ENCODE data around the gene SYNDIG1L. TPM values are rescaled to one million over a fixed set of nuclear protein-coding genes. Genes with fewer than 3 reads are reported as not detected.

Gene SYNDIG1L
- total and polyA plus RNA-seq, 2 of the 4 experiments (the other 2 are of a cell fraction), result not detected

DNA sequence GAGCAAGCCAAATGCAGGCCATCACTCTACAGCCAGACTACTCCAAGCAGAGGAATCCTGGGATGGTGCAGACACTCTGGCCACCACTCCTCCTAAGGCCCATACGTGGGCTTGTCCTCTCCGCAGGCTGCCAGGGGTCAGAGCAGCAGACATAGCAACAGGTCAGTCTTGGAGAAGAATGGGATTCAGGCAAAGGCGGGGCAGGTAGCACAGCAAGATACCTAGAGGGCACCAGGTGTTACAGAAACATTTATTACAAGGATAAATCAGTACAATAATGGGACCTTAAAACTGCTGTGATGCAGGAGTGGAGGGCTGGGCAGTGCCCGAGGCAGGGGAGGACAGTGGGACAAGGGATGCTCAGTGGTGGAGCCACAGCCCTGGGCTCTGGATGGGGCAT lies 20.3 kb downstream of the SYNDIG1L start:
- Histone ChIP-seq H3K23ac (ENCODE audit: low read depth, low read length) (no peak overlapping the region), H4K5ac (ENCODE audit: low read depth, low read length) (no peak overlapping the region), H3K9me1 (ENCODE audit: insufficient read depth, low read length) (no peaks in the 10 kb centered on the region), H3K4me1 (ENCODE audit: control insufficient read depth, insufficient read depth, low read length) (peaks cover 4% of the 10 kb centered on the region), H2BK15ac (ENCODE audit: low read depth, low read length) (no peak overlapping the region), H3K18ac (ENCODE audit: low read depth, low read length) (no peak overlapping the region), H2AK9ac (replicated peaks; ENCODE audit: low read depth, low read length, poor library complexity) (no peak overlapping the region), H3K14ac (replicated peaks; ENCODE audit: low read depth, low read length) (no peak overlapping the region), H3K36me3 (ENCODE audit: control insufficient read depth, insufficient read depth, low read length) (no peaks in the 10 kb centered on the region), H3K9ac (ENCODE audit: low read depth, low read length) (no peak overlapping the region), H3K4me2 (ENCODE audit: low read depth, low read length) (no peak overlapping the region), H2BK5ac (ENCODE audit: low read depth, low read length, poor library complexity, severe bottlenecking) (no peak overlapping the region), H3K56ac (ENCODE audit: extremely low read depth, insufficient read depth, low read length) (no peak overlapping the region), H3K4me3 (ENCODE audit: insufficient read depth, low read depth, low read length) (no peak overlapping the region), H3K4ac (ENCODE audit: low read depth, low read length) (no peak overlapping the region), H3K27me3 (ENCODE audit: control insufficient read depth, insufficient read depth, low read length) (peaks cover 63% of the 10 kb centered on the region), H3K27ac (ENCODE audit: insufficient read depth, low read length) (no peak overlapping the region), H3K79me1 (ENCODE audit: low read depth in 1 of 2, low read length in 2 of 2) (no peaks in the 10 kb centered on the region), H2AFZ (replicated peaks; ENCODE audit: low read length, poor library complexity) (no peak overlapping the region), H4K91ac (ENCODE audit: insufficient read depth, low read depth, low read length) (no peak overlapping the region), H2BK20ac (ENCODE audit: low read depth, low read length) (no peak overlapping the region), H4K8ac (ENCODE audit: low read depth in 2 of 2, low read length in 2 of 2) (no peak overlapping the region), H3K9me3 (ENCODE audit: control insufficient read depth, insufficient read depth, low read length) (no peaks in the 10 kb centered on the region), H4K20me1 (ENCODE audit: insufficient read depth, low read length) (no peaks in the 10 kb centered on the region), H2AK5ac (ENCODE audit: low read depth, low read length) (no peak overlapping the region), H2BK120ac (ENCODE audit: low read depth, low read length) (no peak overlapping the region)
- POLR2A ChIA-PET (ENCODE audit: unreplicated experiment), result no interaction called here
- ATAC-seq (ENCODE audit: low read depth) (no peak), DNase-seq (no peak)
- WGBS, 2 experiments (ENCODE audit: extremely low coverage in 2 of 2, insufficient read length in 1 of 2), result 20% methylated on average over 1 of the region's 4 CpGs; no CpG with 5 or more reads in 1 of the 2 experiments
- no TSS peak for BruUV-seq (replicated peaks)
- in situ Hi-C loops (cut with MboI; ENCODE audit: low sequenced_read_pairs), result no loop called here
- dilution Hi-C loops (cut with HindIII; ENCODE audit: low sequenced_read_pairs, unreplicated experiment), result no loop called here
- intact Hi-C loops (cut with micrococcal nuclease), result no loop called here
- CTCF ChIA-PET, result no interaction called here
- TF ChIP-seq RCOR1 (IDR thresholded peaks at IDR 0.05; ENCODE audit: insufficient replicate concordance, low read length) (no peak), POLR2A (IDR thresholded peaks at IDR 0.05; ENCODE audit: low read depth, low read length) (no peak), MAZ (IDR thresholded peaks at IDR 0.05; ENCODE audit: borderline replicate concordance, low read depth, low read length) (no peak), CEBPB (IDR thresholded peaks at IDR 0.05; ENCODE audit: low read depth, low read length) (no peak), CHD1 (IDR thresholded peaks at IDR 0.05; ENCODE audit: low read depth, low read length) (no peak), BHLHE40 (IDR thresholded peaks at IDR 0.05; ENCODE audit: low read depth, low read length) (no peak)
